SK-N-SH (cell line): ENCODE measurements around the gene CD63. TPM values are rescaled to one million over a fixed set of nuclear protein-coding genes. Genes with fewer than 3 reads are reported as not detected.

Experiments
- CTCF ChIA-PET: fragments of 300-600, 350-600 bp; formaldehyde crosslinking; extraction: SDS; loops from one replicate; lab custom pipeline; 2021; lab: Yijun Ruan, JAX
- POLR2A ChIA-PET: fragments of 350-600 bp; sonication (Branson Sonifier 250); formaldehyde crosslinking; extraction: SDS; loops from one replicate; lab custom pipeline; 2020; ENCODE audit warnings: antibody characterized with exemption, inconsistent platforms; lab: Yijun Ruan, JAX
- DNase-seq: peaks from one replicate; pipeline ENCODE4 v3.0.0; 2012
- H2AFZ ChIP-seq: fragments of 200-600 bp; sonication (generic); 2 replicates; pipeline ENCODE4 v1.8.1; 2016; ENCODE audit warnings: antibody characterized with exemption, mild to moderate bottlenecking, low read depth
- H3F3A ChIP-seq: fragments of 200-600 bp; sonication (generic); replicated peaks from 2 replicates; pipeline ENCODE3; 2016; ENCODE audit warnings: antibody characterized with exemption, mild to moderate bottlenecking; ENCODE audit not compliant: insufficient read depth
- H3K27ac ChIP-seq, 2 experiments: fragments of 200-500 bp in 1 of 2; fragments of 200-600 bp in 1 of 2; sonication (Bioruptor generic) in 1 of 2; sonication (generic), shearing (Covaris generic) in 1 of 2; 2 replicates each; pipeline versions ENCODE4 v1.5.1 to v1.6.1; 2014 to 2016; ENCODE audit warnings: low read depth in 2 of 2, inconsistent platforms in 1 of 2, low read length in 1 of 2, mild to moderate bottlenecking in 1 of 2, mixed read lengths in 1 of 2
- H3K27me3 ChIP-seq: fragments of 200-600 bp; sonication (generic), shearing (Covaris generic); 2 replicates; pipeline ENCODE4 v1.6.1; 2016; ENCODE audit warnings: mixed run types; ENCODE audit not compliant: insufficient read depth
- H3K36me3 ChIP-seq, 2 experiments: fragments of 200-500 bp in 1 of 2; fragments of 200-600 bp in 1 of 2; sonication (Bioruptor generic) in 1 of 2; sonication (generic) in 1 of 2; replicated peaks in 1 of 2; 2 replicates each; pipeline versions ENCODE3 to v1.5.1; 2014 to 2016; ENCODE audit warnings: low read length in 1 of 2, mild to moderate bottlenecking in 1 of 2; ENCODE audit not compliant: insufficient read depth in 2 of 2, control insufficient read depth in 1 of 2
- H3K4me1 ChIP-seq, 2 experiments: fragments of 200-500 bp in 1 of 2; fragments of 200-600 bp in 1 of 2; sonication (Bioruptor generic) in 1 of 2; sonication (generic), shearing (Covaris generic) in 1 of 2; 2 replicates each; pipeline versions ENCODE4 v1.5.1 to v1.6.1; 2014 to 2016; ENCODE audit warnings: low read depth in 1 of 2, low read length in 1 of 2, mixed run types in 1 of 2; ENCODE audit not compliant: insufficient read depth in 2 of 2, control insufficient read depth in 1 of 2
- H3K4me2 ChIP-seq: fragments of 200-600 bp; sonication (generic), shearing (Covaris generic); 2 replicates; pipeline ENCODE4 v1.6.1; 2017; ENCODE audit warnings: mixed run types
- H3K4me3 ChIP-seq, 2 experiments: fragments of 200-500 bp in 1 of 2; fragments of 200-600 bp in 1 of 2; sonication (Bioruptor generic) in 1 of 2; sonication (generic), shearing (Covaris generic) in 1 of 2; 2 replicates each; pipeline versions ENCODE4 v1.5.1 to v1.8.1; 2014 to 2016; ENCODE audit warnings: low read depth in 2 of 2, inconsistent platforms in 1 of 2, low read length in 1 of 2, mild to moderate bottlenecking in 1 of 2, mixed read lengths in 1 of 2, moderate library complexity in 1 of 2
- H3K79me2 ChIP-seq: fragments of 200-600 bp; sonication (generic); 2 replicates; pipeline ENCODE4 v1.8.1; 2017; ENCODE audit warnings: mild to moderate bottlenecking; ENCODE audit not compliant: insufficient read depth
- H3K9ac ChIP-seq: fragments of 200-600 bp; sonication (generic); 2 replicates; pipeline ENCODE4 v1.6.1; 2017; ENCODE audit warnings: mixed run types
- H3K9me2 ChIP-seq: fragments of 200-600 bp; sonication (generic); 2 replicates; pipeline ENCODE4 v1.6.1; 2017; ENCODE audit warnings: mixed run types
- H3K9me3 ChIP-seq: fragments of 200-600 bp; sonication (generic); 2 replicates; pipeline ENCODE4 v1.6.1; 2017; ENCODE audit warnings: mixed run types, mild to moderate bottlenecking, moderate library complexity
- H4K20me1 ChIP-seq: fragments of 200-600 bp; sonication (generic); 2 replicates; pipeline ENCODE4 v1.6.1; 2017; ENCODE audit warnings: mild to moderate bottlenecking, mixed run types; ENCODE audit not compliant: insufficient read depth
- EZH2phosphoT487 ChIP-seq: fragments of 200-600 bp; sonication (generic); IDR thresholded peaks from 2 replicates; pipeline ENCODE4 v1.6.1; 2017; ENCODE audit warnings: low read depth, mixed run types, mild to moderate bottlenecking, antibody characterized with exemption, moderate library complexity, borderline replicate concordance
- FOXJ3 ChIP-seq: sonication (generic); formaldehyde crosslinking; IDR thresholded peaks from 2 replicates; pipeline ENCODE4 v1.5.1; 2020; ENCODE audit warnings: mild to moderate bottlenecking, missing genetic modification reagents
- FOXM1 ChIP-seq: IDR thresholded peaks from 2 replicates; pipeline ENCODE4 v1.4.0; 2012; ENCODE audit warnings: low read depth, mild to moderate bottlenecking
- GABPA ChIP-seq: IDR thresholded peaks from 2 replicates; pipeline ENCODE4 v1.4.0; 2012; ENCODE audit warnings: low read depth, mild to moderate bottlenecking
- JUND ChIP-seq: IDR thresholded peaks from 2 replicates; pipeline ENCODE4 v1.4.0; 2012
- MXI1 ChIP-seq: IDR thresholded peaks from 2 replicates; pipeline ENCODE4 v1.6.1; 2012; ENCODE audit warnings: mild to moderate bottlenecking, low read depth, low read length, improper control_type of control experiment
- POLR2AphosphoS5 ChIP-seq: IDR thresholded peaks from 2 replicates; pipeline ENCODE4 v1.6.1; 2012; ENCODE audit warnings: low read depth, low read length
- RCOR1 ChIP-seq: fragments of 150-350 bp; IDR thresholded peaks from 2 replicates; pipeline ENCODE4 v1.6.1; 2017; ENCODE audit warnings: antibody characterized with exemption, low read length
- RXRA ChIP-seq: IDR thresholded peaks from 2 replicates; pipeline ENCODE4 v1.4.0; 2012; ENCODE audit warnings: low read depth, mild to moderate bottlenecking, borderline replicate concordance
- SIN3A ChIP-seq: IDR thresholded peaks from 2 replicates; pipeline ENCODE4 v1.6.1; 2012; ENCODE audit warnings: low read depth, mild to moderate bottlenecking, low read length, moderate library complexity, borderline replicate concordance
- SMC3 ChIP-seq: IDR thresholded peaks from 2 replicates; pipeline ENCODE4 v1.6.1; 2012; ENCODE audit warnings: low read depth, low read length, improper control_type of control experiment
- TAF1 ChIP-seq: IDR thresholded peaks from 2 replicates; pipeline ENCODE4 v1.6.1; 2012; ENCODE audit warnings: low read depth, mild to moderate bottlenecking, low read length, moderate library complexity, borderline replicate concordance
- TEAD4 ChIP-seq: IDR thresholded peaks from 2 replicates; pipeline ENCODE4 v1.4.0; 2012; ENCODE audit warnings: mild to moderate bottlenecking, borderline replicate concordance; ENCODE audit not compliant: insufficient read depth
- YY1 ChIP-seq: IDR thresholded peaks from 2 replicates; pipeline ENCODE4 v1.4.0; 2012; ENCODE audit warnings: low read depth, mild to moderate bottlenecking
- WGBS: methylation state at CpG from one replicate; pipeline ENCODE4 v1.1.6; 2017; ENCODE audit warnings: low lambda C conversion rate; 5-methylcytosine and 5-hydroxymethylcytosine counted together
- polyA plus RNA-seq, 3 experiments: library from polyadenylated mRNA; depleted of rRNA; stranded (reverse); fragments of >200 nt; gene quantifications; 2 replicates each; pipeline ENCODE4 v1.2.3, GENCODE V29; 2012
- TF ChIP-seq, protein P1 (sequence below): IDR thresholded peaks from 2 replicates; pipeline ENCODE4 v1.6.1; 2012; ENCODE audit warnings: mild to moderate bottlenecking, low read depth, low read length, moderate library complexity
- TF ChIP-seq, protein P2 (sequence below): IDR thresholded peaks from 2 replicates; pipeline ENCODE4 v1.4.0; 2012; ENCODE audit warnings: low read depth
- TF ChIP-seq, protein P3 (sequence below): IDR thresholded peaks from 2 replicates; pipeline ENCODE4; 2012
- TF ChIP-seq, protein P4 (sequence below): fragments of 150-350 bp; IDR thresholded peaks from 2 replicates; pipeline ENCODE4 v1.6.1; 2017; ENCODE audit warnings: antibody characterized with exemption, low read length, low read depth, borderline replicate concordance

The CD63 gene
- polyA plus RNA-seq, 1 of the 3 experiments (the other 2 are of a cell fraction) = 1,465 TPM

DNA sequence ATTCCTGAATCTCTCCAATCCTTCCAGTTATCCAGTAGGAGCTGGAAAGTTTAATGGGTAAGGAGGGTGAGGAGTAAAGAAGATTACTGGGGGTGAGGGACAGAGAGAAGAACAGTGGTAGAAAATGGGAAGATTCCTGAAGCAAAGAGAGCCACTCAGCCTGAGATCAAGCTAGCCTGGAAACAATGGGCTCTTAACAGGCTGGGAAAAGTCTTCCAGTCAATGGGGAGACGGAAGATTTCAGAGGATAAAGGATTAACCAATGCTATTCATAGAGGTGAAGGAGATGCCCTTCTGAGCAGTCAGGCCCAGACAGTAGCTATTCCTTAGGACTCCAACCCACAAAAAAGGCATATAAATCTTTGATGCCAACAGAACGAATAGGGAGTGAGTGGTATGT is 28.9 kb upstream of the CD63 start:
- H3K79me2 ChIP-seq = peaks cover 5% of the 10 kb centered on the region; the same call in 1 of the 2 replicates
- H4K20me1 ChIP-seq = no peaks in the 10 kb centered on the region
- ChIA-PET POLR2A (no interaction called here), CTCF (interaction anchor here (0.7 to 2.5 kb wide), 8 partner anchors 8 to 173 kb away, joined by 3 to 13 read pairs (median 4); partner anchors contain the start of genes DGKA and RDH5)
- H2AFZ ChIP-seq = no peak overlapping the region
- no peaks in the 10 kb centered on the region for H3K27me3 ChIP-seq
- peaks cover 26% of the 10 kb centered on the region for H3F3A ChIP-seq
- 82% methylated on average over 2 of the region's 2 CpGs for WGBS
- no peak overlapping the region for H3K4me3 ChIP-seq
- no peak overlapping the region for H3K4me2 ChIP-seq
- H3K9me3 ChIP-seq = no peaks in the 10 kb centered on the region
- TF ChIP-seq TAF1 (no peak), RCOR1 (no peak), FOXM1 (no peak), TEAD4 (no peak), JUND (no peak), SMC3 (no peak), RXRA (no peak), POLR2AphosphoS5 (no peak)
- TF ChIP-seq, protein P1, sequence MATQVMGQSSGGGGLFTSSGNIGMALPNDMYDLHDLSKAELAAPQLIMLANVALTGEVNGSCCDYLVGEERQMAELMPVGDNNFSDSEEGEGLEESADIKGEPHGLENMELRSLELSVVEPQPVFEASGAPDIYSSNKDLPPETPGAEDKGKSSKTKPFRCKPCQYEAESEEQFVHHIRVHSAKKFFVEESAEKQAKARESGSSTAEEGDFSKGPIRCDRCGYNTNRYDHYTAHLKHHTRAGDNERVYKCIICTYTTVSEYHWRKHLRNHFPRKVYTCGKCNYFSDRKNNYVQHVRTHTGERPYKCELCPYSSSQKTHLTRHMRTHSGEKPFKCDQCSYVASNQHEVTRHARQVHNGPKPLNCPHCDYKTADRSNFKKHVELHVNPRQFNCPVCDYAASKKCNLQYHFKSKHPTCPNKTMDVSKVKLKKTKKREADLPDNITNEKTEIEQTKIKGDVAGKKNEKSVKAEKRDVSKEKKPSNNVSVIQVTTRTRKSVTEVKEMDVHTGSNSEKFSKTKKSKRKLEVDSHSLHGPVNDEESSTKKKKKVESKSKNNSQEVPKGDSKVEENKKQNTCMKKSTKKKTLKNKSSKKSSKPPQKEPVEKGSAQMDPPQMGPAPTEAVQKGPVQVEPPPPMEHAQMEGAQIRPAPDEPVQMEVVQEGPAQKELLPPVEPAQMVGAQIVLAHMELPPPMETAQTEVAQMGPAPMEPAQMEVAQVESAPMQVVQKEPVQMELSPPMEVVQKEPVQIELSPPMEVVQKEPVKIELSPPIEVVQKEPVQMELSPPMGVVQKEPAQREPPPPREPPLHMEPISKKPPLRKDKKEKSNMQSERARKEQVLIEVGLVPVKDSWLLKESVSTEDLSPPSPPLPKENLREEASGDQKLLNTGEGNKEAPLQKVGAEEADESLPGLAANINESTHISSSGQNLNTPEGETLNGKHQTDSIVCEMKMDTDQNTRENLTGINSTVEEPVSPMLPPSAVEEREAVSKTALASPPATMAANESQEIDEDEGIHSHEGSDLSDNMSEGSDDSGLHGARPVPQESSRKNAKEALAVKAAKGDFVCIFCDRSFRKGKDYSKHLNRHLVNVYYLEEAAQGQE = no peak
- H3K9me2 ChIP-seq = no peaks in the 10 kb centered on the region
- H3K9ac ChIP-seq = no peak overlapping the region
- H3K4me1 ChIP-seq = no peaks in the 10 kb centered on the region
- peaks cover 63 to 79% of the 10 kb centered on the region in 2 experiments for H3K36me3 ChIP-seq
- no peak overlapping the region for H3K27ac ChIP-seq
- DNase-seq = no peak

DNA sequence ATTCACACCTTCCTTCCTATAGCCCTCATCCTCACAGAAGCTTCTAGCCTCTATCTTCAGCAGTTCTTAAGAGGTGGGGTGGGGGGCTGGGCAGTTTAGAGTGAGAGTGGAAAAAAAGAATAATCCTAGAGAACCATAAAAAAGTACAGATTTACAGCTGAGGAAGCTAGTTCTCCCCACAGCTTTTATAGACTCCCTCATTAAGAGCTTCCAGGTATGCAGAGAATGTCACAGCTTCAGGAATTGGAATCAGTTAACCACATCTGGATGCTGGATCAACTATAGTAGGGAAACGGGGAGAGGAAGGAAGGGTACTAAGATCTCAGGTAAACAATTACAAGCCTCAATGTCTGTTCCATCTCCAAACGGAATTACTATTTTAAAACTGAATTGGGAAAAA is 26.4 kb upstream of the CD63 start:
- no peak overlapping the region for H3K9ac ChIP-seq
- DNase-seq = no peak
- H3K36me3 ChIP-seq = peaks cover 69 to 75% of the 10 kb centered on the region in 2 experiments
- H3K27me3 ChIP-seq = no peaks in the 10 kb centered on the region
- ChIA-PET POLR2A (interaction anchor here (1.9 kb wide), 1 partner anchor 12 kb away, joined by 6 read pairs; no protein-coding TSS in a partner anchor), CTCF (interaction anchor here (2.4 to 2.7 kb wide), 2 partner anchors 16 to 42 kb away, joined by 11 to 14 read pairs; no protein-coding TSS in a partner anchor)
- H3K27ac ChIP-seq = no peak overlapping the region
- H3K79me2 ChIP-seq = no peaks in the 10 kb centered on the region
- no peaks in the 10 kb centered on the region for H3K9me3 ChIP-seq
- no peak overlapping the region for H3K4me3 ChIP-seq
- no peaks in the 10 kb centered on the region for H4K20me1 ChIP-seq
- no peaks in the 10 kb centered on the region for H3K4me1 ChIP-seq
- no peak overlapping the region for H3K4me2 ChIP-seq
- no peaks in the 10 kb centered on the region for H3K9me2 ChIP-seq
- H2AFZ ChIP-seq = no peak overlapping the region
- peaks cover 26% of the 10 kb centered on the region for H3F3A ChIP-seq
- 89% methylated on average over 2 of the region's 2 CpGs for WGBS
- TF ChIP-seq TAF1 = no peak
- no peak for TF ChIP-seq EZH2phosphoT487
- no peak for TF ChIP-seq GABPA
- TF ChIP-seq POLR2AphosphoS5 = no peak
- TF ChIP-seq, protein P1 = no peak
- no peak for TF ChIP-seq SMC3
- no peak for TF ChIP-seq JUND
- TF ChIP-seq, protein P2, sequence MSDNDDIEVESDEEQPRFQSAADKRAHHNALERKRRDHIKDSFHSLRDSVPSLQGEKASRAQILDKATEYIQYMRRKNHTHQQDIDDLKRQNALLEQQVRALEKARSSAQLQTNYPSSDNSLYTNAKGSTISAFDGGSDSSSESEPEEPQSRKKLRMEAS = no peak
- TF ChIP-seq, protein P3, sequence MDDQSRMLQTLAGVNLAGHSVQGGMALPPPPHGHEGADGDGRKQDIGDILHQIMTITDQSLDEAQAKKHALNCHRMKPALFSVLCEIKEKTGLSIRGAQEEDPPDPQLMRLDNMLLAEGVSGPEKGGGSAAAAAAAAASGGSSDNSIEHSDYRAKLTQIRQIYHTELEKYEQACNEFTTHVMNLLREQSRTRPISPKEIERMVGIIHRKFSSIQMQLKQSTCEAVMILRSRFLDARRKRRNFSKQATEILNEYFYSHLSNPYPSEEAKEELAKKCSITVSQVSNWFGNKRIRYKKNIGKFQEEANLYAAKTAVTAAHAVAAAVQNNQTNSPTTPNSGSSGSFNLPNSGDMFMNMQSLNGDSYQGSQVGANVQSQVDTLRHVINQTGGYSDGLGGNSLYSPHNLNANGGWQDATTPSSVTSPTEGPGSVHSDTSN = no peak
- no peak for TF ChIP-seq YY1
- TF ChIP-seq MXI1 = no peak
- no peak for TF ChIP-seq SIN3A
- TF ChIP-seq, protein P4, sequence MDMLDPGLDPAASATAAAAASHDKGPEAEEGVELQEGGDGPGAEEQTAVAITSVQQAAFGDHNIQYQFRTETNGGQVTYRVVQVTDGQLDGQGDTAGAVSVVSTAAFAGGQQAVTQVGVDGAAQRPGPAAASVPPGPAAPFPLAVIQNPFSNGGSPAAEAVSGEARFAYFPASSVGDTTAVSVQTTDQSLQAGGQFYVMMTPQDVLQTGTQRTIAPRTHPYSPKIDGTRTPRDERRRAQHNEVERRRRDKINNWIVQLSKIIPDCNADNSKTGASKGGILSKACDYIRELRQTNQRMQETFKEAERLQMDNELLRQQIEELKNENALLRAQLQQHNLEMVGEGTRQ = no peak
- no peak for TF ChIP-seq FOXJ3 (CRISPR knock-in tag)
